ENCODE data around the gene ZNF468.
"Not testable (repeated sequence)": the region's sequence is repeated elsewhere in the genome, so short reads cannot be mapped to it uniquely, and the experiment has no call there.

ZNF468 gene

DNA sequence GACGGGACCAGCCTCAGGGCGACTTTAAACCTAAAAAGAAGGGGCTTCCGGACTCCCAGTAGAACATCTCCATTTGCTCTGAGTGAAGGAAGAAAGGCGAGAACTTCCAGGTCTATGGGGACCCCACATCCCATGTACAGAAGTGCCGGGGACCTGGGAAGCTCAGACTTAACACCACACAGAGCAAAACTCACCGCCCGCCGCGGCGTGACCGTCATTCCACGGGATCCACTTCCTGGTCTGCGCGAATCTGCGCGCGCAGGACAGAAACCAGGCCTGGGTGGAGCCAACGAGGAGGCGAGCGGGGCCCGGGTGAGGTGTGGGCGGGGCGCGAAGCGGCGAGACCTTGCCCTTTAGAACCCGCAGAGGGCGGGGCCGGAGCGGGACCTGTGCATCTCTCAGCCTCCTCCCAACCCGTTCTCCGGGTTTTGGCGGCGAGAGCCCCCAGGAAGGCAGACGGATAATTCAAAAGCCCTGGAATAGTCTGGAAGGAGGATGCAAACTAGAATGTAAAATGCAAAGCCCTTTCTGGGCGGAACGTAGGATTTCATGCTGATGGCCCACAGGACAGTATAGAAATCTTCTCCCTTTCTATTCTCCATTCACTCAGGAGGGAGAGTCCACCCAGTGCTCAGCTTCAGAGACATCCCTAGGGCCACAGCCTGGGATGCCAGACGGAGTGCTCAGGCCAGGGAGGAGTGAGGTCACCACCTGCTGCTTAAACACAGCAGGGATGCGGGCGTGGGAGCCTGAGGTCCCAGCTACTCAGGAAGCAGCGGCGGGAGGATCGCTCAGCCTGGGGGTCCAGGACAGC lies at the start of gene ZNF468:
ZNF468 (minus strand) TSS at position 242 of the 814 bp plus-strand sequence. CDS start 3,347 bp downstream, outside the sequence.
- peak; percentile 62 for DNase-seq (ENCODE audit: low spot score)

GRCh38 chr19:52904052-52904780 lies 46.8 kb upstream of the ZNF468 start:
- not testable (repeated sequence) for DNase-seq (ENCODE audit: low spot score)

DNA sequence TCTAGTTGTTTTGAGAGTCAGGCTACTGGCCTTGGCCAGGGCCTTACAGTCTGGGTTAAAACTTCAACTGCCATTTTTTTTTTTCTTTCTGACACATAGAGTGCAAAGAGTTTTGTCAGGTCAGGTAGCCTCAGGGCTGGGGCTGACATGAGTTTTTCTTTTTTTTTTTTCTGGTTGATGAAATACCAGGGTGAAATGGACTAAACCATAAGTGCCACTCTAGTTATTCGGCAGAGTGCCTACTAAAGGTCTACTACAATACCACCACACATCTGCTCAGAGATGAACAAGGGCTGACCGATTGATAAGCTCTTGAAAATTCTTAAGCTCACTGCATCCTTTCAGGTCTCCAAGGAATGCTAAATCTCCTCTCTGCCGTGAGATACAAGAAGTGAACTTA lies 44.4 kb upstream of the ZNF468 start:
- DNase-seq (ENCODE audit: low spot score) = no peak

DNA sequence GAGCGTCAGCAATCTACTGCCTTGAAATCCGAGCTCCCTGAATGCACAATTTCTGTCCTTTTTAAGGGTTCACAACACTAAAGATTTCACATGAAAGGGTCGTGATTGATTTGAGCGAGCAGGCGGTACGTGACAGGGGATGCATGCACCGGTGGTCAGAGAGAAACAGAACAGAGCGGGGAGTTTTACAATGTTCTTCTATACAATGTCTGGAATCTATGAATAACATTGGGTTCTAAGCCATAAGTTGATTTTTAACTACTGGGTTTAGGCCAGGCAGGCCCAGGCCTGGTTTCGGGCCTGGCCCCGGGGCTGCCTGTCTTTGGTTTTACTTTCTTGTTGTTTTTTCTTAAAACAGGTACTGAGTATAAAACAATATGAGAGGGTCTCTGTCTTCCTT lies 41.2 kb upstream of the ZNF468 start:
- DNase-seq (ENCODE audit: low spot score) = not testable (repeated sequence)

DNA sequence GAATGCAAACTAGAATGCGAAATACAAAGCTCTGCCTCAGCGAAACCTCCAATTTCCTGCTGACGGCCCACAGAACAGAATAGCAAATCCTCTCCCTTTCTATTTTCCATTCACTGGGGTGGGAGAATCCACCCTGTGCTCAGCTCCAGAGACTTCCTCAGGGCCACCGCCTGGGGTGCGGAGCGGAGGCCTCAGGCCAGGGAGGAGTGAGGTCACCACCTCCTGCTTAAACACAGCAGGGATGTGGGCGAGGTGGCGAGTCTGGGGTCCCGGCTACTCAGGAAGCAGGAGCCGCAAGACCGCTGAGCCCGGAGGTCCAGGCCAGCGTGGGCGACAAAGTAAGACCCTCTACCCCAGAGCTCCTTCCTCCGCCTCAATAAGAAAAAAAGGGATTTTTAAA lies 40.7 kb upstream of the ZNF468 start:
- DNase-seq (ENCODE audit: low spot score) = peak; percentile 14

DNA sequence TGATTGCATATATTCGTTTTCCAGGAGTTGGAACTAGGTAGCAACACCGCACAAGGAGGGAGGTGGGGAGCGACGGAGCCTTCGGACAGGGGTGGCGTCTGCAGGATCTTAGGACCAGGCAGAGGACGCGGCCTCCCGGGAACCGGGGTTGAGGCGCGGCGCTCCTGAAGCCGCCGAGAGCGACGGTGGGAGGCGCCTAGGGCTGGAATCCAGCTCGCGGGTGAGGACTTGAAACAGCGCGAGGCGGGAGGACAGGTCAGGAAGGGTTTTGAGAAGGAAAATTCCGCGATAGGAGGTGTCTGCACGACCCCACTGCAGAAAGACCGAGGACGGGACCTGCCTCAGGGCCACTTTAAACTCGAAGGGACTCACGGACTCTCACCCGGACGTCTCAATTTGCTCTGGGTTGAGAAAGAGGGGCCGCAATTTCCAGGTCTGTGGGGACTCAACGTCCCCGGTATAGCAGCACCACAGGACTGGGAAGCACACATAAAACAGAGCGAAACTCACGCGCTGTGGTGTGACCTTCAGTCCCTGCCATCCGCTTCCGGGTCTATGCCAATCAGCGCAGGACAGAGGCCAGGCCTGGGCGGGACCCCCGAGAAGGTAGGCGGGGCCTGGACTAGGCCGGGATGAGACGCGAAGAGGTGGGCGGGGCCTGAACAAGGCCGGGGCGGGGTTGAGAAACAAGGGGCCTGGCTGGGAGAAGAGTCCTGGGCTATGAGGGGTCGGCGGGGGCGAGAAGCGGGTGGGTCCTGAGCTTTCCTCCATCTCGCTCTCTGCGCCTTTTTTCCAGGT lies 39.9 kb upstream of the ZNF468 start, which contains the start of gene ZNF320:
ZNF320 (minus strand) TSS at position 498 of the 798 bp plus-strand sequence. CDS start 7,380 bp downstream, outside the sequence.
- peak; percentile 99 for DNase-seq (ENCODE audit: low spot score)

DNA sequence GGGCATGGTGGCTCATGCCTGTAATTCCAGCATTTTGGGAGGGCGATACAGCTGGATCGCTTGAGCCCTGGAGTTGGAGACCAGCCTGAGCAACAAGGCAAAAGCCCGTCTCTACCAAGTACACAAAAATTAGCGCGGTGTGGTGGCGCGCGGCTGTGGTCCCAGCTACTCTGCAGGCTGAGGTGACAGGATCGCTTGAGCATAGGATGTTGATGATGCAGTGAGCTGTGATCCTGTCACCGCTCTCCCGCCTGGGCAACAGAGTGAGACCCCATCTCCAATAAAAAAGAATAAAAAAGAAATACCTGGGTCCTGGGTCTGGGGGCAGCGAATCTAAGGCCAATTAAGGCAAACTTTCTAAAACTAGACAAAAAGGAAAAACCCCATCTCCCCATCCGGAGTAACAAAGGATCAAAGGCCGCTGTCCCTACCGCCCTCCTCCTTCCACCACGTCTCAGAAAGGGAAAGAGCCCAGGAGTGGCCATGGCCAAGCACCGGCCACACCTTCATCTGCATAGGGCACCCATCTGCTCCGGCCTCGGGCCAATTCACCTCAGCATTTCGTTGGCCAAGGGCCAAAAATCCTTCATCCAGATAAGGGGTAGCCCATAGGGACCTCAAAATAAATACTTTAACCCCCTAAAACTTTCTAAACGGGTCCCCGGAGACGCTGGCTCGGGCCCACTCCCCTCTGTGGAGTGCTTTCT lies 39.2 kb upstream of the ZNF468 start:
- peak; percentile 48 for DNase-seq (ENCODE audit: low spot score)

DNA sequence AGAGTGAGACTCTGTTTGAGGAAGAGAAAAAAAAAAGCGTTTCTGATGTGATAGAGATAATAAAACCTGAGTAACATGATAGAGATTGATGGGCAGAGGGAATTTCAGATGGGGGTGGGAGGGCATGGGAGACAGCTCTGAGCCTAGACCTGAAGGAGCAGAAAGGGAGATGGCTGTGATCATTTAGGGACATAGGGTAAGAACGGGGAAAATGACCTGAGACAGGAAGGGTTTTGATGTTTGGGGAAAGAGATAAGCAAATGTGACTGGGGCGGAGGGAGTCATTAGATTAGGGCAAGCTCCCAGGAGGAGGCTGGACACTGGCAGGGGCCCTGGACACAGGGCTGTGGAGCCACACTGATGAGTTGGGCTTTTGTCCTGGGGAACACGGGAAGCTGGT lies 33.9 kb upstream of the ZNF468 start:
- no peak for DNase-seq (ENCODE audit: low spot score)

- DNase-seq (ENCODE audit: low spot score) = no peak
Observed at GRCh38 chr19:52889931-52890330, 32.5 kb upstream of the ZNF468 start.

GRCh38 chr19:52889076-52889475 lies 31.7 kb upstream of the ZNF468 start:
- DNase-seq (ENCODE audit: low spot score) = no peak

GRCh38 chr19:52880895-52881389 lies 23.5 kb upstream of the ZNF468 start:
- no peak for DNase-seq (ENCODE audit: low spot score)

DNA sequence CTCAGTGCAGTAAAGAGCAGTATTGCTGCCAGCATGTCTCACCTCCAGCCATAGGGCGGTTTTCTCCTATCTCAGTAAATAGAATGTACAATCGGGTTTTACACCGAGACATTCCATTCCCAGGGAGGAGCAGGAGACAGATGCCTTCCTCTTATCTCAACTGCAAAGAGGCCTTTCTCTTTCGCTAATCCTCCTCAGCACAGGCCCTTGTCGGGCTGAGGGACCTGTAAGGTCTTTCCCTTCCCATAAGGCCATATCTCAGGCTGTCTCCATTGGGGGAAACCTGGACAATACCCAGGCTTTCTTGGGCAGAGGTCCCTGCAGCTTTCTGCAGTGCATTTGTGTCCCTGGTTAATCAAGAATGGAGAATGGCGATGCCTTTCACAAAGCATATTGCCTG lies 15.6 kb upstream of the ZNF468 start:
- DNase-seq (ENCODE audit: low spot score) = not testable (repeated sequence)

DNA sequence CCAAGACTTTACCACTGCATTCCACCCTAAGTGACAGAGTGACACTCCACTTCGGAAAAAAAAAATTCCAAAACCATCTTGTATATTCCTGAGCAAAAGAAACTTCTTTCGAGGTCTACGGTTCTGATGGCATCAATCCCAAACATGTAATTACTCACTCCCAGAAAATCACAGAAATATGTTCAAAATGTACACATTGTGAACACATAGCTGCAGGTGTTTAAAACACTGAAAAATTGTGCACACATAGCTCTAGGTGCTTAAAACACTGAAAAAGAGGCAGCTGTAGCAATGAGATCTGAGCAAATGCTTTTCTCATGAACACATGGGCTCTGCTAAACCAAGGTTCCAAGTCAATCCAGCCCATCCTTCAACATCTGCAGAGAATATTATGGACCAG lies 14.0 kb upstream of the ZNF468 start:
- no peak for DNase-seq (ENCODE audit: low spot score)

DNA sequence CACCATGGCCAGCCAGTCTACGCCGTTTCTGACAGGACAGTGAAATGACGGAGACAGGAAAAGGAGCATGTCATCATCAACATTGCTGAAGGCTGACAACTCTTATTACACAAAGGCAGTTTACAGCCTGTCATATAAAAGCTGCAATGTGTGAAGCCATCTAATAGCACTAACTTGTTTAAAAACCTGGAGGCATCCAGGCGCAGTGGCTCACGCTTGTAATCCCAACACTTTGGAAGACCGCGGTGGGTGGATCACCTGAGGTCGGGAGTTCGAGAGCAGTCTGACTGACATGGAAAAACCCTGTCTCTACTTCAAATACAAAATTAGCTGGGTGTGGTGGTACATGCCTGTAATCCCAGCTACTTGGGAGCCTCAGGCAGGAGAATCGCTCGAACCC lies 10.6 kb upstream of the ZNF468 start:
- DNase-seq (ENCODE audit: low spot score) = not testable (repeated sequence)

DNA sequence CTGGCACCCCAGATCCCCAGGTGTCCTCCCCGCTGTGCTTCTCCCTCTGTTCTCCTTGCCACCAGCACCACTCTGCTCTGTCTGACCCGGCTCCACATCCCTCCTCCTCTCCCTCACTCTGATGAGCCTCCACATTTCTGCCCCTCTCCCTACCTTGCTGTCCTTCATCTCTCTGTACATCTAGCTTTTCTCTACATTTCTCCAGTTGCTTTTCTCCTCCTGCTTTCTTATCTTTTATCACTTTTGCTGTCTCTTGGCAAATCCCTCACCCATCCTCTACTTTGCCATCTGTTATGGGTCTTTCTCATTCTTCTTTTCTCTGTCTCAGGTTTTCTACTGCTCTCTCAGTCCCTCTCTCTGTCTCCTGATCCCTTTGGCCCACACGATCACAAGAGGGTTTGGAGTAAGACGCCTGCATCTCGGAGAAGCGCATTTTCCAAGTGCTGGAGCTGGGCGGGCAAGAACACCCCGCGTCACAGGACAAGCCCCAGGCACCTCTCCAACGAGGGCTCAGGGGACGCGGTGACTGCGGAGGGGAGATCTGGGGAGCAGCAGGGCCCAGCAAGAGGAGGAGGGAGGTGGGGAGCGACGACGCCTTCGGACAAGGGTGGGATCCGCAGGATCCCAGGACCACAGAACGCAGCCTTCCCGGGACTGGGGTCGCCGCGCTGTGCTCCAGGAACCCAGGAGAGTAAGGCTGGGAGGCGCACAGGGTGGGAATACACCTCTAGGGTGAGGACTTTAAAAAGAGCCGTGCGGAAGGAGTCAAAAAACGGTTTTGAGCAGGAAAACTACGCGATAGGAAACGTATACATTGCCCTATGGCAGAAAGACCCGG lies 660 bp downstream of the ZNF468 start:
- peak; percentile 15 for DNase-seq (ENCODE audit: low spot score)

DNA sequence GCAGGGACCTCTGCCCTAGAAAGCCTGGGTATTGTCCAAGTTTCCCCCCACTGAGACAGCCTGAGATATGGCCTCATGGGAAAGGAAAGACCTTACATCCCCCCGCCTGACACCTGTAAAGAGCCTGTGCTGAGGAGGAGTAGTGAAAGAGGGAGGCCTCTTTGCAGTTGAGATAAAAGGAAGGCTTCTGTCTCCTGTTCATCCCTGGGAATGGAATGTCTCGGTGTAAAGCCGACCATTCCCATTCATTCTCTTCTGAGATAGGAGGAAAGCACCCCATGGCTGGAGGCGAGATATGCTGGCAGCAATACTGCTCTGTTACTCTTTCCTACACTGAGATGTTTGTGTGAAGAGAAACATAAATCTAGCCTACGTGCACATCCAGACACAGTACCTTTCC lies 10.1 kb downstream of the ZNF468 start:
- not testable (repeated sequence) for DNase-seq (ENCODE audit: low spot score)

DNA sequence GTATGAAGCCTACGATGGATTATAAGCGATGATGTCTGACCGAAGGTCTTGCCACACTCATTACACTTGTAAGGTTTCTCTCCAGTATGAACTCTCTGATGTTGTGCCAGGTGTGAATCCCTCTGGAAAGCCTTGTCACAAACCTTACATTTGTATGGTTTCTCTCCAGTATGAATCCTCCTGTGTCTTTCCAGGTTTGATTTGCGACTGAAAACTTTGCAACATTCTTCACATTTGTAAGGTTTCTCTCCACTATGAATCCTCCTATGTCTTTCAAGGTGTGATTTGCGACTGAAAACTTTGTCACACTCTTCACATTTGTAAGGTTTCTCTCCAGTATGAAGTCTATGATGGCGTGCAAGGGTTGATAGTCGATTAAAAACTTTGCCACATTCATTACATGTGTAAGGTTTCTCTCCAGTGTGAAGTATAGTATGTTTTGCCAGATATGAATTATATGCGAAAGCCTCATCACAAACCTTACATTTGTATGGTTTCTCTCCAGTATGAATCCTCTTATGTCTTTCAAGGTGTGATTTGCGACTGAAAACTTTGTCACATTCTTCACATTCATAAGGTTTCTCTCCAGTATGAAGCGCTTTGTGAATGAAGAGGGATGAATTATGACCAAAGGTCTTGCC lies 16.5 kb downstream of the ZNF468 start:
- not testable (repeated sequence) for DNase-seq (ENCODE audit: low spot score)

DNA sequence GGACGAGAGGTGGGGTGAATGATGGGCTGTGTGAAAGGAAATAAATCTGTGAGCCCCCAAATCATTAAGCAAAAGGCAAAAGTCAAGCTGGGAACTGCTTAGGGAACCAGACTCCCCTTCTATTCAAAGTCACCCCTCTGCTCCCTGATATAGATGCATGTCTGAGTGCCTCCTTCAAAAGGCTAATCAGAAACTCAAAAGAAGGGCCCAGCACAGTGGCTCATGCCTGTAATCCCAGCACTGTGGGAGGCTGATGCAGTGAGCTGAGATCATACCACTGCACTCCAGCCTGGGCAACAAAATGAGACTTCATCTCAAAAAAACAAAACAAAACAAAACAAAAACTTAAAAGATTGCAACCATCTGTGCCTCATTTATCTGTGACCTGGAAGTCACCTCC lies 23.1 kb downstream of the ZNF468 start:
- DNase-seq (ENCODE audit: low spot score) = not testable (repeated sequence)

DNA sequence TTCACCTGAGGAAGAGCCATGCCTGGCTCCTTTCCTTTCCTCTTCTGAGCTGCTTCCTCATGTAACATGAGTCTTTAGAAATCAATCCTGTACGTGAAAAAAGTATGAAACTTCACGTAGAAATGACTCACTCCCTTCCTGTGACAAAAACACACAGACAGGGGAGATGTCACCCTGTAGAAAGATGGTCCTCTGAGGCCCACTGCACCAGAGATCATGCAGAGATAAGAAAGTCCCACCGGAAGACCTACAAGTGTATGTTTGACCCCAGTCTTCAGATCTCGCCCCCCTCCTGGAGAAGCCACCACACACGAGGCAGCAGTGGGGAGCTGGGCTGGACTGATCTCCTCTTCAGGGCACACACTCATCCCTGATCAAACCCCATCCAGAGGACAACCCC lies 23.9 kb downstream of the ZNF468 start:
- DNase-seq (ENCODE audit: low spot score) = not testable (repeated sequence)

DNA sequence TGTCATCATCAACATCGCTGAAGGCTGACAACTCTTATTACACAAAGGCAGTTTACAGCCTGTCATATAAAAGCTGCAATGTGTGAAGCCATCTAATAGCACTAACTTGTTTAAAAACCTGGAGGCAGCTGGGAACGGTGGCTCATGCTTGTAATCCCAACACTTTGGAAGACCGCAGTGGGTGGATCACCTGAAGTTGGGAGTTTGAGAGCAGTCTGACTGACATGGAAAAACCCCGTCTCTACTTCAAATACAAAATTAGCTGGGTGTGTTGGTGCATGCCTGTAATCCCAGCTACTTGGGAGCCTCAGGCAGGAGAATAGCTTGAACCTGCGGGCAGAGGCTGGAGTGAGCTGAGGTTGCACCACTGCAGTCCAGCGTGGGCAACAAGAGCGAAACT lies 27.6 kb downstream of the ZNF468 start:
- not testable (repeated sequence) for DNase-seq (ENCODE audit: low spot score)

All from AG20443 (cell line).